ENCODE results near the gene ADH5.

DNA sequence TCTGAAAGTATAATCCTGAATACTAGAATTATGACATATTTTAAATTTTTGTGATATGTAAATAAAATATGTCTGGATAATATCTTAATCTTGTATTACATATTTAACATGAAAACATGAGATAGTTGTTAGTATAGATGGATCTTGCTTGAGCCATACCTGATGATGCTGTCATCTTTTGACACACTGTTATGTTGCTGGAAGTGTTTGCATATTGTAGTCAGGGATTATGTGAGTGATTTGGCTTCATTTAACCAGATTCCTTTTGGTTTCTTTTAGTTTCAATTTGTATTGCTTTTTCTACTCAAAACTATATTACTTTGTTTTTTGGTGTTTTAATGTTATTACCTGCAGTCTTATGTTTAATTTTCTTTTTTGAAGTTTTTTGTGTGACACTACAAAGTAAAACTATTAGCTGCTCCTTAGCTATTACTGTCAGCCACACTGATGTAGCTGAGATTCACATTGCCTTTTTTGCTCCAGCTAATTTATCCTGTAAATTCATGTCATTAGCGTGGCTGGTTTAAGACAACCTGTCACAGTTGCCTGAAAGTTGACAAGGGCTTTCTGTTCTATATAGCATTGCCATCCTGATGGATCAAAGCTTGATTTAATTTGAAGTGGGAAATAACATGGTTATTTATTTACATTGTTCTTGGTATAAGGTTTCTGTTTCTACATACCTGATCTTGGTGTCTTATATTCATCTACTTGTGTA lies 59.4 kb downstream of the ADH5 start:
- TF ChIP-seq, protein P1, sequence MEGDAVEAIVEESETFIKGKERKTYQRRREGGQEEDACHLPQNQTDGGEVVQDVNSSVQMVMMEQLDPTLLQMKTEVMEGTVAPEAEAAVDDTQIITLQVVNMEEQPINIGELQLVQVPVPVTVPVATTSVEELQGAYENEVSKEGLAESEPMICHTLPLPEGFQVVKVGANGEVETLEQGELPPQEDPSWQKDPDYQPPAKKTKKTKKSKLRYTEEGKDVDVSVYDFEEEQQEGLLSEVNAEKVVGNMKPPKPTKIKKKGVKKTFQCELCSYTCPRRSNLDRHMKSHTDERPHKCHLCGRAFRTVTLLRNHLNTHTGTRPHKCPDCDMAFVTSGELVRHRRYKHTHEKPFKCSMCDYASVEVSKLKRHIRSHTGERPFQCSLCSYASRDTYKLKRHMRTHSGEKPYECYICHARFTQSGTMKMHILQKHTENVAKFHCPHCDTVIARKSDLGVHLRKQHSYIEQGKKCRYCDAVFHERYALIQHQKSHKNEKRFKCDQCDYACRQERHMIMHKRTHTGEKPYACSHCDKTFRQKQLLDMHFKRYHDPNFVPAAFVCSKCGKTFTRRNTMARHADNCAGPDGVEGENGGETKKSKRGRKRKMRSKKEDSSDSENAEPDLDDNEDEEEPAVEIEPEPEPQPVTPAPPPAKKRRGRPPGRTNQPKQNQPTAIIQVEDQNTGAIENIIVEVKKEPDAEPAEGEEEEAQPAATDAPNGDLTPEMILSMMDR (IDR thresholded peaks at IDR 0.05; ENCODE audit: low read depth, low read length, poor library complexity, severe bottlenecking): no peak
- TF ChIP-seq EZH2phosphoT487 (IDR thresholded peaks at IDR 0.05; ENCODE audit: borderline replicate concordance, low read length): no peak
